ENCODE measurements around the gene TSNAXIP1. TPM values are rescaled to one million over a fixed set of nuclear protein-coding genes. Genes with fewer than 3 reads are reported as not detected.

The TSNAXIP1 gene
- total and polyA plus RNA-seq, 4 donors, result 4.1 to 8.7 (median 5.0) TPM

DNA sequence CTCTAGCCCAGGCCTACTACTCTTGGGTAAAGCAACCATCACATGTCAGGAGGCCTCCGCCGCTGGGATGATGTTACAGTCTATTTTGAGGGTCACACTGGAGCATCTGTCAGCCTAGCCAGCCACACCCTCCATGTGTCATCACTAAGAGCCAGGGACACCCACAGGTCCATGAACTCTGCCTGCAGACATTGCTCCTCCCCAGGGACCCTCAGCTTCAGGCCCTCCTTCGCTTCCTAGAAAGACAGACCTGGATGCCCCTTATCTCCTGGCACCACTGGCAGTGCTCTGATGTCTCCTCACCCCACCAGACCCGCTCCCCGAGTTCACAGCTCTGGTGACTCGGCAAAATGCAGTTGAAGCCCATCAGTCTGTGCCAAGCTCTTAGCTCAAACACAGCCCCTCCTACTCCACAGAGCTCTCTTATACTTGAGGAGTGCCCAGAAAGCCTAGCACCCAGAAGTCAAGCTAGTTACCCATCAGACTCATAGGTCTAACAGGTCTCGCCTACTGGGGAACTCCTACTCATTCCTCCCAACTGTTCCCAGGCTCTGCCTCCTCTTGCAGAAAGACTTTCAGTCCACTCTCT, 6.3 kb upstream of the TSNAXIP1 start:
- WGBS, 2 donors, result 87 to 89% methylated on average over 7 of the region's 7 CpGs
- no peak for ATAC-seq (ENCODE audit: insufficient read depth, low FRiP score)
- no peak for DNase-seq

DNA sequence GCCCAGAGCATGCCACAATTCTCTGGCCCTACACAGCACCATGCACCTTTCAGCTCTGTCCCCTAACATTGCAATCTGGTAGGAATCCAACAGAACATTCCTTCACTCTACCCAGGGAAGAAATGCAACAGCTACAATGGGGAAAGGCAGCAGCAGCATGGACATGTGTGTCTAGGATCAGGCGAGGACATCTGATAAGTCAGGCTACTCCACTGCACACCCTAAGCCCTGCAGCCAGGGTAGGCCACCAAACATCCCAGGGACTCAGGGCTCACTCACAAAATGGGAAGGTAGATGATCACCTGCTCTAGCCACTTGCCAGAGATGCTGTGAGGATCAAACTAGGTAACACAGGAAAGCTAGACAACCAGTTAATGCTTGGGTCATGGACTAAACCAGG, 5.4 kb upstream of the TSNAXIP1 start:
- DNase-seq (no peak), ATAC-seq (ENCODE audit: insufficient read depth, low FRiP score) (no peak)
- no peak overlapping the region for H3K27ac ChIP-seq (ENCODE audit: low read depth in 1 of 2, low read length in 1 of 2)
- peaks cover 4 to 15% (median 8%) of the 10 kb centered on the region in 5 donors for H3K4me1 ChIP-seq (ENCODE audit: control insufficient read depth in 5 of 5, insufficient read depth in 5 of 5, low read length in 5 of 5)
- H3K9ac ChIP-seq (ENCODE audit: insufficient read depth in 1 of 2, low read length in 2 of 2), result no peak overlapping the region
- WGBS, 2 donors, result 95 to 98% methylated on average over 1 of the region's 1 CpG
- H3K36me3 ChIP-seq (ENCODE audit: control insufficient read depth in 4 of 4, insufficient read depth in 4 of 4, low read length in 4 of 4), result peaks cover 0 to 13% (median 10%) of the 10 kb centered on the region in 4 donors
- no peaks in the 10 kb centered on the region for H3K9me3 ChIP-seq (ENCODE audit: control insufficient read depth in 4 of 4, insufficient read depth in 3 of 4, low read length in 3 of 4)
- no peaks in the 10 kb centered on the region for H3K27me3 ChIP-seq (ENCODE audit: control insufficient read depth in 3 of 3, insufficient read depth in 3 of 3, low read length in 2 of 3)
- TF ChIP-seq, protein P1, sequence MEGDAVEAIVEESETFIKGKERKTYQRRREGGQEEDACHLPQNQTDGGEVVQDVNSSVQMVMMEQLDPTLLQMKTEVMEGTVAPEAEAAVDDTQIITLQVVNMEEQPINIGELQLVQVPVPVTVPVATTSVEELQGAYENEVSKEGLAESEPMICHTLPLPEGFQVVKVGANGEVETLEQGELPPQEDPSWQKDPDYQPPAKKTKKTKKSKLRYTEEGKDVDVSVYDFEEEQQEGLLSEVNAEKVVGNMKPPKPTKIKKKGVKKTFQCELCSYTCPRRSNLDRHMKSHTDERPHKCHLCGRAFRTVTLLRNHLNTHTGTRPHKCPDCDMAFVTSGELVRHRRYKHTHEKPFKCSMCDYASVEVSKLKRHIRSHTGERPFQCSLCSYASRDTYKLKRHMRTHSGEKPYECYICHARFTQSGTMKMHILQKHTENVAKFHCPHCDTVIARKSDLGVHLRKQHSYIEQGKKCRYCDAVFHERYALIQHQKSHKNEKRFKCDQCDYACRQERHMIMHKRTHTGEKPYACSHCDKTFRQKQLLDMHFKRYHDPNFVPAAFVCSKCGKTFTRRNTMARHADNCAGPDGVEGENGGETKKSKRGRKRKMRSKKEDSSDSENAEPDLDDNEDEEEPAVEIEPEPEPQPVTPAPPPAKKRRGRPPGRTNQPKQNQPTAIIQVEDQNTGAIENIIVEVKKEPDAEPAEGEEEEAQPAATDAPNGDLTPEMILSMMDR (IDR thresholded peaks at IDR 0.05; ENCODE audit: control extremely low read depth, extremely low read depth), result no peak
- no peak overlapping the region for H3K4me3 ChIP-seq

More for the DNA sequence above, 6.3 kb upstream of the TSNAXIP1 start:
- peaks cover 0 to 13% (median 8%) of the 10 kb centered on the region in 4 donors for H3K36me3 ChIP-seq (ENCODE audit: control insufficient read depth in 4 of 4, insufficient read depth in 4 of 4, low read length in 4 of 4)
- H3K27me3 ChIP-seq (ENCODE audit: control insufficient read depth in 3 of 3, insufficient read depth in 3 of 3, low read length in 2 of 3), result no peaks in the 10 kb centered on the region
- no peak overlapping the region for H3K27ac ChIP-seq (ENCODE audit: low read depth in 1 of 2, low read length in 1 of 2)
- no peaks in the 10 kb centered on the region for H3K9me3 ChIP-seq (ENCODE audit: control insufficient read depth in 4 of 4, insufficient read depth in 3 of 4, low read length in 3 of 4)
- no peak overlapping the region for H3K4me3 ChIP-seq
- H3K4me1 ChIP-seq (ENCODE audit: control insufficient read depth in 5 of 5, insufficient read depth in 5 of 5, low read length in 5 of 5), result peaks cover 4 to 10% (median 5%) of the 10 kb centered on the region in 5 donors
- no peak overlapping the region for H3K9ac ChIP-seq (ENCODE audit: insufficient read depth in 1 of 2, low read length in 2 of 2)
- TF ChIP-seq, protein P1 (IDR thresholded peaks at IDR 0.05; ENCODE audit: control extremely low read depth, extremely low read depth), result no peak

DNA sequence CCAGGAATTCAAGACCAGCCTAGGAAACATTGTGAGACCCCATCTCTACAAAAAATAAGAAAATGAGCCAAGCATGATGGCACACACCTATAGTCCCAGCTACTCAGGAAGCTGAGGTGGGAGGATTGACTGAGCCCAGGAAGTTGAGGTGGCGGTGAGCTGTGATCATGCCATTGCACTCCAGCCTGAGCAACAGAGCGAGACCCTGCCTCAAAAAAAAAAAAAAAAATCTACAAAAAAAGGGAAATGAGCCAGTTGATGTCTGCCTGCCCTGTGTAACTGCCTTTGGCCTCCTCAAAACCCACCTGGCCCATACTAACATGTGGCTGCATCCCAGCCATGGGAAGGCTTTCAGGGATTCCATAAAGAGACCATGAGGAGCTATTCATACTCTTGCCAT, 4.8 kb upstream of the TSNAXIP1 start:
- peaks cover 4 to 15% (median 8%) of the 10 kb centered on the region in 5 donors for H3K4me1 ChIP-seq (ENCODE audit: control insufficient read depth in 5 of 5, insufficient read depth in 5 of 5, low read length in 5 of 5)
- no peak overlapping the region for H3K4me3 ChIP-seq
- ATAC-seq (ENCODE audit: insufficient read depth, low FRiP score), result no peak
- DNase-seq, result no peak
- TF ChIP-seq, protein P1 (IDR thresholded peaks at IDR 0.05; ENCODE audit: control extremely low read depth, extremely low read depth), result no peak
- H3K27me3 ChIP-seq (ENCODE audit: control insufficient read depth in 3 of 3, insufficient read depth in 3 of 3, low read length in 2 of 3), result no peaks in the 10 kb centered on the region
- no peak overlapping the region for H3K27ac ChIP-seq (ENCODE audit: low read depth in 1 of 2, low read length in 1 of 2)
- no peak overlapping the region for H3K9ac ChIP-seq (ENCODE audit: insufficient read depth in 1 of 2, low read length in 2 of 2)
- H3K36me3 ChIP-seq (ENCODE audit: control insufficient read depth in 4 of 4, insufficient read depth in 4 of 4, low read length in 4 of 4), result peaks cover 0 to 13% (median 10%) of the 10 kb centered on the region in 4 donors
- no peaks in the 10 kb centered on the region for H3K9me3 ChIP-seq (ENCODE audit: control insufficient read depth in 4 of 4, insufficient read depth in 3 of 4, low read length in 3 of 4)
- 55 to 90% methylated on average over 2 of the region's 2 CpGs for WGBS, 2 donors

DNA sequence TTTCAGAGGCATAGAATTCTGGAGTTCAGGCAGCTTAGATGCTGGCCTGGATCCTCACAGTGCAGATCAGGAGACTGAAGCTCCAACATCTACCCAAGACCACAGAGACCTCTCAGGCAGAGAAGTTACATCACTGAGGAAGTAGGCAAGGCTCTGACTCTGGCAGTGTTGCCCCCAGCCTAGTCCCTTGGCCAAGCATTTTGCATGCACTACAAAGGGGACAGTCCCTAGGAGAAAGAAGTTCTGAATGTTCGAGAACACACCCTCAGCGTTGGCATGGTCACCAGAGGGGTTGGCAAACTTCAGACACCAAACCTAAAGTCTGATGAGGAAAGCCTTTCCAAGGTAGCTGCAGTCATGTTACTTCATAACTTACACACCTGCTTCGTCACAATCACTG, 2.8 kb upstream of the TSNAXIP1 start:
- no peaks in the 10 kb centered on the region for H3K9me3 ChIP-seq (ENCODE audit: control insufficient read depth in 4 of 4, insufficient read depth in 3 of 4, low read length in 3 of 4)
- no peak overlapping the region for H3K4me3 ChIP-seq
- H3K27ac ChIP-seq (ENCODE audit: low read depth in 1 of 2, low read length in 1 of 2), result no peak overlapping the region
- 66 to 80% methylated on average over 3 of the region's 3 CpGs for WGBS, 2 donors
- TF ChIP-seq, protein P1 (IDR thresholded peaks at IDR 0.05; ENCODE audit: control extremely low read depth, extremely low read depth), result no peak
- no peaks in the 10 kb centered on the region for H3K27me3 ChIP-seq (ENCODE audit: control insufficient read depth in 3 of 3, insufficient read depth in 3 of 3, low read length in 2 of 3)
- no peak for DNase-seq
- no peak for ATAC-seq (ENCODE audit: insufficient read depth, low FRiP score)
- peaks cover 6 to 16% (median 9%) of the 10 kb centered on the region in 5 donors for H3K4me1 ChIP-seq (ENCODE audit: control insufficient read depth in 5 of 5, insufficient read depth in 5 of 5, low read length in 5 of 5)
- no peak overlapping the region for H3K9ac ChIP-seq (ENCODE audit: insufficient read depth in 1 of 2, low read length in 2 of 2)
- peaks cover 0 to 13% (median 7%) of the 10 kb centered on the region in 4 donors for H3K36me3 ChIP-seq (ENCODE audit: control insufficient read depth in 4 of 4, insufficient read depth in 4 of 4, low read length in 4 of 4)
